Measurements from ENCODE around the gene UNG. TPM values are rescaled to one million over a fixed set of nuclear protein-coding genes. Genes with fewer than 3 reads are reported as not detected.

Gene UNG
- total RNA-seq, 1 experiment from 2014 or later, result 74.4 TPM

- H3K4me3 ChIP-seq (ENCODE audit: low read depth in 2 of 2, low read length in 2 of 2), result peak overlapping the region; percentile 78 to 84
- peaks cover 7% of the 10 kb centered on the region for H3K4me1 ChIP-seq (ENCODE audit: control insufficient read depth, insufficient read depth, low read length)
- H3K9me3 ChIP-seq (ENCODE audit: control insufficient read depth, insufficient read depth, low read depth, low read length), result no peaks in the 10 kb centered on the region
- peaks cover 10% of the 10 kb centered on the region for H3K36me3 ChIP-seq (ENCODE audit: control insufficient read depth, insufficient read depth, low read length)
- no TSS peak for BruUV-seq (replicated peaks)
- POLR2A ChIA-PET, result interaction anchor here (0.7 kb wide), 1 partner anchor 10 kb away, joined by 4 read pairs; no protein-coding TSS in a partner anchor
- TF ChIP-seq POLR2AphosphoS5 (IDR thresholded peaks at IDR 0.05; ENCODE audit: low read depth, low read length), result no peak
- peak overlapping the region; percentile 86 for H3K27ac ChIP-seq (ENCODE audit: low read length)
- DNase-seq (ENCODE audit: low read depth, low spot score) (no peak), ATAC-seq (no peak)
- H3K27me3 ChIP-seq (ENCODE audit: control insufficient read depth, insufficient read depth, low read length), result no peaks in the 10 kb centered on the region
- intact Hi-C loops (cut with micrococcal nuclease; ENCODE audit: unreplicated experiment), result loop anchor here (10.0 kb wide), 2 partner anchors 144 to 244 kb away; partner anchors contain the start of gene SSH1
- in situ Hi-C loops (cut with HindIII; ENCODE audit: low pct_unique_long_range_greater_than_20kb, low sequenced_read_pairs), result no loop called here
- CTCF ChIA-PET, result interaction anchor here (1.4 kb wide), 1 partner anchor 13 kb away, joined by 3 read pairs; no protein-coding TSS in a partner anchor
Observed at GRCh38 chr12:109098651-109099050, 1.3 kb downstream of the UNG start.

GRCh38 chr12:109099431-109100020 lies 2.1 kb downstream of the UNG start:
- H3K4me3 ChIP-seq (ENCODE audit: low read depth in 2 of 2, low read length in 2 of 2), result peak overlapping the region in 1 of 2 experiments; percentile 84; a peak in 3 of 4 replicates

More at GRCh38 chr12:109099431-109100020, 2.1 kb downstream of the UNG start:
- BruUV-seq (replicated peaks), result TSS peak; percentile 73
- peak overlapping the region; percentile 86; the same call in 1 of the 2 replicates for H3K27ac ChIP-seq (ENCODE audit: low read length)
- peaks cover 7% of the 10 kb centered on the region for H3K4me1 ChIP-seq (ENCODE audit: control insufficient read depth, insufficient read depth, low read length)
- ChIA-PET CTCF (interaction anchor here (1.4 kb wide), 1 partner anchor 12 kb away, joined by 3 read pairs; no protein-coding TSS in a partner anchor), POLR2A (interaction anchor here (0.7 kb wide), 1 partner anchor 9 kb away, joined by 4 read pairs; no protein-coding TSS in a partner anchor)
- H3K9me3 ChIP-seq (ENCODE audit: control insufficient read depth, insufficient read depth, low read depth, low read length), result no peaks in the 10 kb centered on the region
- in situ Hi-C loops (cut with HindIII; ENCODE audit: low pct_unique_long_range_greater_than_20kb, low sequenced_read_pairs), result no loop called here
- no peaks in the 10 kb centered on the region for H3K27me3 ChIP-seq (ENCODE audit: control insufficient read depth, insufficient read depth, low read length)
- DNase-seq (ENCODE audit: low read depth, low spot score), result no peak
- peaks cover 11% of the 10 kb centered on the region for H3K36me3 ChIP-seq (ENCODE audit: control insufficient read depth, insufficient read depth, low read length)
- ATAC-seq, result no peak
- TF ChIP-seq REST (IDR thresholded peaks at IDR 0.05; ENCODE audit: insufficient read depth in 1 of 2, low read depth in 2 of 2, low read length in 1 of 2) (no peak), POLR2AphosphoS5 (IDR thresholded peaks at IDR 0.05; ENCODE audit: low read depth, low read length) (no peak), SIN3A (IDR thresholded peaks at IDR 0.05; ENCODE audit: borderline replicate concordance, insufficient read depth, low read depth, low read length) (no peak), CTCF (IDR thresholded peaks at IDR 0.05) (no peak), TCF7L2 (IDR thresholded peaks at IDR 0.05; ENCODE audit: low read depth, low read length) (no peak)
- intact Hi-C loops (cut with micrococcal nuclease; ENCODE audit: unreplicated experiment), result loop anchor here (10.0 kb wide), 2 partner anchors 145 to 245 kb away; partner anchors contain the start of gene SSH1
